Measurements from ENCODE around the gene CYP2J2.

DNA sequence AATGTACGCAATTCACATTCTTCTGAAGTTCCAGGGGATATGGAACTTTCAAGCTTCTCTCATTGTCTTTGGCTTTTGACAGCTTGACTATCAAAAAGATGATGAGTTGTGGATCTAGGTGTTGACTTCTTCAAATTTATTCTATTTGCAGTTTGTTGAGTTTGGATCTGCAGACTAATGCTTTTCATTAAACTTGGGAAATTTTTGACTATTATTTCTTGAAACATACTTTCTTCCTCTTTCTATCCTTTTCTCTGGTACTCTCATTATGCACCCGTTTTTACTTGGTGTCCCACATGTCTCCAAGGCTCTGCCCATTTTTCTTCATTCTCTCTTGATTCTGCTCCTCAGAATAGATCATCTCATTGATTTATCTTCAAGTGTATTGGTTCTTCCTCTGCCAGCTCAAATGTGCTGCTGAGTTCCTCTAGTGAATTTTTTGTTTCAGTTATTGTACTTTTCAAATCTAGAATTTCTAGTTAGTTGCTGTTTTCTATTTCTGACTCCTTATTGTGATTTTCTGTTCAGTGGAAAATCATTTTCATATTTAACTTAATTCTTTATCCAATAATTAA lies 49.4 kb downstream of the CYP2J2 start:
- TF ChIP-seq, protein P1, sequence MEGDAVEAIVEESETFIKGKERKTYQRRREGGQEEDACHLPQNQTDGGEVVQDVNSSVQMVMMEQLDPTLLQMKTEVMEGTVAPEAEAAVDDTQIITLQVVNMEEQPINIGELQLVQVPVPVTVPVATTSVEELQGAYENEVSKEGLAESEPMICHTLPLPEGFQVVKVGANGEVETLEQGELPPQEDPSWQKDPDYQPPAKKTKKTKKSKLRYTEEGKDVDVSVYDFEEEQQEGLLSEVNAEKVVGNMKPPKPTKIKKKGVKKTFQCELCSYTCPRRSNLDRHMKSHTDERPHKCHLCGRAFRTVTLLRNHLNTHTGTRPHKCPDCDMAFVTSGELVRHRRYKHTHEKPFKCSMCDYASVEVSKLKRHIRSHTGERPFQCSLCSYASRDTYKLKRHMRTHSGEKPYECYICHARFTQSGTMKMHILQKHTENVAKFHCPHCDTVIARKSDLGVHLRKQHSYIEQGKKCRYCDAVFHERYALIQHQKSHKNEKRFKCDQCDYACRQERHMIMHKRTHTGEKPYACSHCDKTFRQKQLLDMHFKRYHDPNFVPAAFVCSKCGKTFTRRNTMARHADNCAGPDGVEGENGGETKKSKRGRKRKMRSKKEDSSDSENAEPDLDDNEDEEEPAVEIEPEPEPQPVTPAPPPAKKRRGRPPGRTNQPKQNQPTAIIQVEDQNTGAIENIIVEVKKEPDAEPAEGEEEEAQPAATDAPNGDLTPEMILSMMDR (optimal IDR thresholded peaks at IDR 0.05 in 1 of 3, IDR thresholded peaks at IDR 0.05 in 1 of 3, conservative IDR thresholded peaks at IDR 0.05 in 1 of 3; ENCODE audit: extremely low read depth in 1 of 3, insufficient read depth in 2 of 3, low read length in 3 of 3) = no peak
- TF ChIP-seq EZH2 (IDR thresholded peaks at IDR 0.05; ENCODE audit: low read length) = no peak

Data from keratinocyte (primary cell).